Activated T-cell treated with anti-CD3 and anti-CD28 coated beads, Interleukin-2, amount 50 U/mL, for 4 hours (primary cell): ENCODE measurements around the gene CCDC74A. TPM values are rescaled to one million over a fixed set of nuclear protein-coding genes. Genes with fewer than 3 reads are reported as not detected.
"Not testable (repeated sequence)": the region's sequence is repeated elsewhere in the genome, so short reads cannot be mapped to it uniquely, and the experiment has no call there.

Experiments used
- ATAC-seq, 2 donors: fragments of 200-7000 bp; cut with Tn5 transposase; one replicate each; pipeline ENCODE4 v1.10.0; 2021
- DNase-seq: peaks from one replicate; pipeline ENCODE4 v3.0.0-alpha.2; 2020
- H3K27me3 Mint-ChIP-seq: one replicate; pipeline ENCODE4 v1.8.0; 2021; ENCODE audit warnings: low read depth, mixed read lengths
- H3K36me3 Mint-ChIP-seq: one replicate; pipeline ENCODE4 v1.8.0; 2022; ENCODE audit warnings: mixed read lengths; ENCODE audit not compliant: insufficient read depth
- H3K4me1 Mint-ChIP-seq: one replicate; pipeline ENCODE4 v1.8.0; 2021; ENCODE audit warnings: low read depth, mixed read lengths
- H3K4me3 Mint-ChIP-seq: one replicate; pipeline ENCODE4 v1.8.0; 2021; ENCODE audit warnings: mild to moderate bottlenecking, moderate library complexity, mixed read lengths
- H3K9me3 Mint-ChIP-seq: one replicate; pipeline ENCODE4 v1.8.0; 2021; ENCODE audit warnings: mixed read lengths
- total RNA-seq, 3 donors: library from RNA; stranded (reverse); gene quantifications; one replicate each; pipeline ENCODE4 v1.2.1, GENCODE V29; 2021

CCDC74A gene
- total RNA-seq, 3 donors from 2014 or later = 0.90 to 1.2 (median 1.0) TPM

GRCh38 chr2:131530626-131531344 lies 3.1 kb downstream of the CCDC74A start:
- H3K36me3 Mint-ChIP-seq, H3K9me3 Mint-ChIP-seq, H3K27me3 Mint-ChIP-seq, DNase-seq, ATAC-seq, H3K4me3 Mint-ChIP-seq: not testable (repeated sequence)
- peaks cover 14% of the 10 kb centered on the region for H3K4me1 Mint-ChIP-seq

GRCh38 chr2:131531547-131532185 lies 4.0 kb downstream of the CCDC74A start:
- H3K9me3 Mint-ChIP-seq, ATAC-seq, H3K27me3 Mint-ChIP-seq, H3K36me3 Mint-ChIP-seq, DNase-seq, H3K4me3 Mint-ChIP-seq: not testable (repeated sequence)
- peaks cover 12% of the 10 kb centered on the region for H3K4me1 Mint-ChIP-seq

GRCh38 chr2:131532723-131533608 lies 5.3 kb downstream of the CCDC74A start:
- H3K27me3 Mint-ChIP-seq, ATAC-seq, H3K36me3 Mint-ChIP-seq, H3K4me3 Mint-ChIP-seq, H3K4me1 Mint-ChIP-seq, H3K9me3 Mint-ChIP-seq, DNase-seq: not testable (repeated sequence)

- not testable (repeated sequence) for DNase-seq, ATAC-seq, H3K4me3 Mint-ChIP-seq
Observed at GRCh38 chr2:131533609-131534316, 6.1 kb downstream of the CCDC74A start.

GRCh38 chr2:131534317-131534672 lies 6.6 kb downstream of the CCDC74A start:
- not testable (repeated sequence) for H3K4me1 Mint-ChIP-seq, H3K27me3 Mint-ChIP-seq, H3K4me3 Mint-ChIP-seq, ATAC-seq, H3K36me3 Mint-ChIP-seq, H3K9me3 Mint-ChIP-seq, DNase-seq

More at GRCh38 chr2:131533609-131534316, 6.1 kb downstream of the CCDC74A start:
- H3K4me1 Mint-ChIP-seq, H3K9me3 Mint-ChIP-seq, H3K36me3 Mint-ChIP-seq, H3K27me3 Mint-ChIP-seq: not testable (repeated sequence)

- not testable (repeated sequence) for H3K4me3 Mint-ChIP-seq, H3K36me3 Mint-ChIP-seq, ATAC-seq, H3K27me3 Mint-ChIP-seq, DNase-seq, H3K4me1 Mint-ChIP-seq, H3K9me3 Mint-ChIP-seq
Observed at GRCh38 chr2:131534965-131535364, 7.3 kb downstream of the CCDC74A start.

- ATAC-seq = no peak
Observed at GRCh38 chr2:131535526-131535925, 7.8 kb downstream of the CCDC74A start.

GRCh38 chr2:131535951-131536826 lies 8.5 kb downstream of the CCDC74A start:
- not testable (repeated sequence) for H3K9me3 Mint-ChIP-seq, ATAC-seq, H3K36me3 Mint-ChIP-seq, H3K4me1 Mint-ChIP-seq, H3K27me3 Mint-ChIP-seq, DNase-seq, H3K4me3 Mint-ChIP-seq

More at GRCh38 chr2:131535526-131535925, 7.8 kb downstream of the CCDC74A start:
- Mint-ChIP-seq H3K9me3 (no peaks in the 10 kb centered on the region), H3K36me3 (no peaks in the 10 kb centered on the region), H3K4me3 (no peak overlapping the region), H3K27me3 (no peaks in the 10 kb centered on the region), H3K4me1 (no peaks in the 10 kb centered on the region)
- no peak for DNase-seq

GRCh38 chr2:131536841-131537240 lies 9.2 kb downstream of the CCDC74A start:
- not testable (repeated sequence) for H3K36me3 Mint-ChIP-seq, H3K27me3 Mint-ChIP-seq, H3K4me3 Mint-ChIP-seq, ATAC-seq, H3K4me1 Mint-ChIP-seq, H3K9me3 Mint-ChIP-seq, DNase-seq

GRCh38 chr2:131538856-131539255 lies 11.2 kb downstream of the CCDC74A start:
- H3K4me3 Mint-ChIP-seq, H3K9me3 Mint-ChIP-seq, H3K27me3 Mint-ChIP-seq, ATAC-seq, H3K36me3 Mint-ChIP-seq, H3K4me1 Mint-ChIP-seq, DNase-seq: not testable (repeated sequence)

GRCh38 chr2:131542438-131543384 lies 15.0 kb downstream of the CCDC74A start:
- no peaks in the 10 kb centered on the region for H3K4me1 Mint-ChIP-seq

GRCh38 chr2:131543385-131543891 lies 15.8 kb downstream of the CCDC74A start:
- Mint-ChIP-seq H3K4me3 (no peak overlapping the region), H3K36me3 (no peaks in the 10 kb centered on the region), H3K9me3 (no peaks in the 10 kb centered on the region), H3K4me1 (no peaks in the 10 kb centered on the region), H3K27me3 (peaks cover 3% of the 10 kb centered on the region)
- DNase-seq = no peak
- no peak for ATAC-seq

More at GRCh38 chr2:131542438-131543384, 15.0 kb downstream of the CCDC74A start:
- no peaks in the 10 kb centered on the region for H3K9me3 Mint-ChIP-seq
- ATAC-seq (no peak), DNase-seq (no peak)
- no peak overlapping the region for H3K4me3 Mint-ChIP-seq
- no peaks in the 10 kb centered on the region for H3K36me3 Mint-ChIP-seq
- H3K27me3 Mint-ChIP-seq = peaks cover 3% of the 10 kb centered on the region
